DMS53 treated with DMSO at 0.1 percent for 48 hours (cell line): Measurements from ENCODE around the gene TSSK2.
A peak's percentile ranks its signal among the peaks of the same experiment; 100 is the strongest.

Experiments used
- DNase-seq: peaks from one replicate; lab custom pipeline; 2025; ENCODE audit not compliant: unreplicated experiment; lab: John Stamatoyannopoulos, UW

The TSSK2 gene

DNA sequence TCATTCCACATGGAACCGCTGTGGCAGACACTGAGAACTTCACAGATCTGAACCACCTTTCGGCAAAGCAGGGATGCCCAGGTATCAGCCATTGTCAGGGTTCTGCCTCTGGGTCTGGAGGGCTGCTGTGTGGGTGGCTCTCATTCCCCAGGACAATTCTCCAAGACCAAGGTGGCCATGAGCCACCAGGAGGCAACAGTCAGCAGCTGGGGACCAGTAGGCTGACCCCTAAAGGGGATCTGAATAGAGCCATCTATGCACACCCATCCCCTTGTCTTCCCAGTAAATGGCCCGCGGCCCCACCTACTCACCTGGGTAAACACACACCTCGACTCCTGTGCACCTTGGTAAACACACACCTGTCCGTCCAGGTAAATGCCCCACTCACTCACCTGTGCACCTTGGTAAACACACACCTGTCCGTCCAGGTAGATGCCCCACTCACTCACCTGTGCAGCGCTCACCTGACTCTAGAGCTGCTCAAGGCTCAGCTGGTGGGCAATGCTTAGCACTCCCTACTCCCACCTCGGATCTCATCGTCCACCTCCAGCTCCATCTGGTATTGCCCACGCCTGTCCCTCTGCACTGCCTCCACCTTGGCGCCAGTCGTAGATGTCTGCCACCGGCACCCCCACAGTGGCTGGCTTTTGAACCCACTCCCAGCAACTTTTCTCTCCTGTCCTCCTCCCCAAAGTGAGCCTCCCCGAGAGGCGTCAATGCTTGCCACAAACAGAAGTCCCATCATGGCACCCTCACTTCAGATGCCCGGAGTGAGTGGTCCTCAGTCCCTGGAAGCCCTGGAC, 37.2 kb downstream of the TSSK2 start:
- DNase-seq, result no peak

DNA sequence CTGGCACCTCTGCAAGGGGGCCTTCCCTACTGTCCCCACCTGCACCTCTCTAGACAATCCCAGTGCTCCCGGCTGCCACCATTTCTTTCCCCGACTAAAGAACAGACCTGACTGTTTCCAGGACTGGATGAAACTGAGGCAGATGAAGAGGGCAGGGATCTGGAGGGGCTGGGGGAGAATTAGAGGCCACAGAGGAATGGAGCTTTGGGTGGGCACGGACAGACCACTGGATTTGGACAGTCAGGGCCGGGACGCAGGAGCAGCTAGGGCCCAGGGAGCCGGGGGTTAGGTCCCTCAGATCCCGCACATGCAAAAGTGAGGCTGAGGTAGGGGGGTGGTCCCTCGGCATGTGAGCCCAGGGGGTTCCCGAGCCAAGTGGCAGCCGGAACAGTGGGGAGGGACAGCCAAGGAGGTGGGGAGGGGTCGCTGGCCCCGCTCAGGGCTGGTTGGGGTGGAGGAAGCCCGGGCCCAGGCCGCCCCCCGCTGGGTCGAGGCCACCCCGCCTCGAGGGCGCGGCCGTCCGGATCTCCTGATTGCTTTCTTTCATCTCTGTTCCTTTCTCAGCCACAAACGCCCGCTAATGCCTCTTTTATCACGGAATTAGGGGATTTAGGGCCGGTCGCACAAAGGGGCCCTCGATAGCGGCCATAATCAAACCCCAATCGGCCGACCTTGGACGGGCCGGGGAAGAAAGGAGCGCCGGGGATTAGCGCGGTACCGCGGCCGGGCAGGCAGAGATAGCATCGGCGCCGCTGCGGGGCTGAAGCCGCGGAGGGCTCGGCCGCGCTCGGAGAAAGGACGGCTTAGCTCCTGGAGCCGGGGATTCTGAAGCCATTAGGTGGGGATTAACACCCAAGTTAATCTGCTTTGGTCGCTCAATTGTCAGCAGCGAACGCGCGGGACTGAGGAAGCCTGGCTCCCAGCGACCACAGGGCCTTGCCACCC, 38.2 kb downstream of the TSSK2 start:
- DNase-seq, result no peak

DNA sequence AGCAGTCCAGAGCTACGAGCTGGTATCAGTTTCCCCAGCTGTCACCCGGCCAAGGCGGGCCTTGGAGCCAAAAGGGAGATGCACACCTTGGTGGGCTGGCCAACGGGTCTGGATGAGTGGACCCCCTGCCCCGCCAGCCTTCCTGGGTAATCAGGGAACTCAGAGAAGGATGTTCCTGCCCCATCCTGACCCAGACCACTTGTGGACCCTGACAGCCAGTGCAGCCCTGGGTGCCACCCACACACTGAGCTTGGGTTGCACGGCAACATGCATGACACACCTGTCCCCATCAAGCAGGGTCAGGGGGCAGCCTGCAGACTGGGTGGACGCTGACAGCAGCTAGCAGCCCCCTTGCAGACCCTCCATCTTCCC, 38.8 kb downstream of the TSSK2 start:
- DNase-seq, result no peak

DNA sequence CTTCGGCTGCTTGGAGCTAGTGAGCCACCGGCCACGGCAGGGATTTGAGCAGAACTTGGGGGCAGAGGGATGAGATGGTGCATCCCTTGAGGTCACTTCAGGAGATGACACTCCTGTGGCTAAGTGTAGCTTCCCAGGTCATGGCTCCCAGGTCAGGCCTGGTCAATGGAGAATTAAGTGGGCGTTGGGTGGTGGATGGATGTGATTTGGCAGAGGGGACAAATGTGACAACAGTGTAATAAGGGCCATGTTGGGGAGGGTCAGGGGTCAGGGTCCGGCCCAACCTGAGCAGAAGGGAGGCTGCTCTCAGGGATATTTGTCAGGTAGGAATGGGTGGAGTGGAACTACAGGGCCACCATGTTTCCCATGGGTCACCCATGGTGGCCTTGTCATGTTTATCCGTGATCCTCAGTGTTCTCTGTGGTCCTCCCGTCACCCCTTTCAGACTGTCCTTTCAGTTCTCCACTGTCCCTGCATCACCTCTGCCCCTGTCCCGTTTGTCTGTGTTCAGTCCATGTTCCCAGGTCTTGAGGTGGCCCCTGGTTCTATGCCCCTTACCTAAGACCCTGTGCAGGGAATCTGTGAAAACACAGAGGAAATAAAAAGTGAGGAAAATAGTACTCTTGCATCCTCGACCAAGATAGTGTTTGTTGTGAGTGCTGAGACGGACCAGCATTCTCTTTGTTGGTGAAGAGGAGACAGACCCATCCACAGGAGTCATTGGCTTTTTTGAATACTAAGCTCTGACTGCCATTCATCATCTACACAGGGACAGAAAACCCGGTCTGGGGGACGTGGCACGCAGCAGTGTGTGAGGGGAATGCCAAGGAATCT, 41.3 kb downstream of the TSSK2 start:
- DNase-seq, result no peak

DNA sequence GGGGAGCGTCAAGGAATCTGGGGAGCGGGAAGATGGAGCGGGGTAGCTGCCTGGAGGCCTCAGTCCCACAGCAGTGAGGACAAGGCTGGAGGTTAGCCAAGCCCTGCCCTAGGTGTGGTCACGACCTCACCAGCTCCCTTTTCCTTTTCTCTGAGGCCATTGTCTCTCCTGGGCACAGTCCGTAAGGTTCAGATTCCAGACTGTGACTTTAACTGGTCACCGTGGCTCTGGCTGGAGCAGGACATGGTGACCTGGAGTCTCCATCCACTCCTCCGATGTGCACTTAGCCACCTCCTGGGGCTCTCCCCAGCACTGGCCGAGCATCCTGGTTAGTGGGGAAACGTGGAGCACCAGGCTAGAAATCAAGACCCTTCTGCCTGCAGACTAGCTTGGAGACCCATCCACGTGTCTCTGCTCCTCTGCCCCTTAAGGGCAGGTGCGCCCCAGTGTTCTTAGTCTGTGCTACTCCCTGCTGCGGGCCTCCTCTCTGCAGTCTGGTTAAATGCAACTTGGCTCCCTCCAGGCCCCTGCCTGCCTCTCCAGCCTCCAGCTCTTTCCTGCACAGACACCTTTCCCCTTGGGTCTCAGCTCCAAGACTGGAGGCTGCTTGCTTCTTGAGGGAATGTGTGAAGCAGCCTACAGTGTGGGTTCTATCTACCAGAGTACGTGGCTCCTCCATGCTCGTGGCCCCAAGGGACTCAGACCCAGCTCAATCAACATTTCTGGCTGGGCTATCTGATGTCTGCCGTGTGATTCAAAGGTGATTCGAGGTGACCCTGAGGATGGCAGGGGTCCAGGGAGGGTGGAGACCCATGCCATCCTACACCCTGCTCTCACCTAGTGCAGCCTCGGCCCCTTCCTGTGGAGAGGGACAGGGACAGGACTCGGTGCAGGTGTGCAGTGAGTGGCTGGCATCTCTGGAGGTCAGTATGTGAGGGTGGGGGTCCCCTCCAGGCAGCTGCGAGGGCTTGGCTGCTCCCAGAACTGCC, 42.2 kb downstream of the TSSK2 start:
- no peak for DNase-seq

DNA sequence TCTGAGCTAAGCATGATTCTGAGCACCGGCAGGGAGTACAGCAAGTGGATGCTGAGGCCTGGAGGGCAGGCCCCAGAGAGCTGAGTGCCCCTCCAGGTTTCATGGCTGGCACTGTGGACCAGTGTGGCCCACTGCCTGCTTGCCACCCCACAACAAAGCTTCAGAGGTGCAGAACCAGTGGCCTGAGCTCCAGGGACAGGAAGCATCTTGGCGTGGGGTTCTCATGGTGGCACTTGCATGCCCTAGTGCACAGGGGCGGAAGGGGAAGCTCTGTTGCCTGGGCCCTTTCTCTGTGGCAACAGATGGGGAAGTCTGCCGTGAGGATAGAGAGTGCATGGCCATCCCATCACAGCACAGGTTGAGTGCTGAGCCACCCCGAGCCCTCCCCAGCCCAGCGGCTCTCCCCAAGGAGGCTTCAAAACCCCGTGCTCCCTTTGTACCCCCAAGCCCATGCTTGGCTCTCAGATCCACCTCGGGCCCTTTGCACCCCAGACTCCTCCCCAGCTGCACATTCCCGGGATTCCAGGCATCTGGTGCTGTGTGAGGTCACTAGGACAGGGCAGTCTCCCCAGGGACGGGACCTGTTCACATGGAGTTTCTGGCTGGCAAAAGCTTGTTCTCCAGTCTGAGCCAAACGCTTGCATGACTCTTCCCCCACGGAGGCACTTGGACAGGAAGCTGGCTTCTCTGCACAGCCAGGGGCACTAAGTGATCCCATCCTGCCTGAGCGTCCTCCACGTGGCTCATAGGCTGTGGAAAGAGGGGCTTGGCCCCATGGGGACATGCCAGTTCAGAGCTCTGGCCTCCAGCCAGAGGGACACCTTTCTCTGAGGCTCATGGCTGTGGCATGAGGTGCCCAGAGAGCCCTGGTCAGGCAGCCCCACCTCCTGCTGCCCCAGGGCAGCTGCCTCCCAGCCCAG, 43.3 kb downstream of the TSSK2 start:
- no peak for DNase-seq

DNA sequence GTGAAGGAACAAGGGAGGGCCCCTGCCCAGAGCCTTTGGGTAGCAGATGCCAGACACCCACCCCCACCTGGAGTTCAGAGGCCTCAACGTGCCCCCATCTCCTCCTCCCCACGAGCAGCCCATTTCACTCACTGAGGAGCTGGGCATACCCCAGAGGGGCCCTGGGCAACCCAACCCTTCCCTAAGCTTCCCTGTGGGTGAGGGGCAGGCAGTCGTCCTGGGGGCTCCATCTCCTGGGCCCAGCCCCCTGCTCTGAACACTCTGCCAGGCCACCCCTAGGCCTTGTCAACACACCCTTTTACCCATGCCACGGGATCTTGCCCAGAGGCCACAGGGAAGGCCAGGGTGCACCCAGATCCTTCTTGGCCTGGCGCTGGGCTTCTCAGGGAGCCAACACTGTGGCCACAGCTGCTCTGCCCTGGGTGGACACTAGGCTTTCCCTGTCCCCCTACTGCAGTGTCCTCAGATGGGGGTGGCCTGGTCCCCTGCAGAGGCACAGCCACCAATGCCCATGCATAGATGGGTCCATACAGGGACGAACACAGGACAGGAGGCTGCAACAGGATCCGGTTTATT, 44.0 kb downstream of the TSSK2 start:
- no peak for DNase-seq

DNA sequence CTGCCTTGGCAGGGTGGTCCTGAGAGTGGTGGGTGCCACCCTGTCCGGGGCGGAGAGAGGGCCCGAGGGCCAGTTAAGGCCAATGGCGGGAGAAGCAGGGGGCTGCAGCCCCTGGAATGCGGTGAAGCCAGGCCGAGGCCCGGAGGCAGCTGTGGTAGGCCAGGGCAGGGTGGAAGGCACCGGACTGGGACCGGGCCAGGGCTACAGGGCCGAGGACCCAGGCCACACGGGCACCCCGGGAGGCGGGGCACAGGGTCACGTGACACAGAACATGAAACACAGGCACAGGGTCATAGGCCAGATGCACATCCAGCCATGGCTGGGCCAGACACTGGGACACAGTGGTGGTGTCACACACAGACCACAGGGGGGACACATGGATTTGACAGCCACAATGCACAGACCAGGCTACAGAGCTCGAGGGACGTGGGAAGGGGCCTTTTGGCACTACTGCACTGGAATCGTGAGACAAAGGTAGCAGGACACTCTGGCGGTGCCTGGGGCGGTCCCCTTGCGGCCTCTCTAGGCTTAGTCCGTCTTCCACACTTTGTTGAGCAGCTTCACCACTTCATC, 44.6 kb downstream of the TSSK2 start:
- no peak for DNase-seq

DNA sequence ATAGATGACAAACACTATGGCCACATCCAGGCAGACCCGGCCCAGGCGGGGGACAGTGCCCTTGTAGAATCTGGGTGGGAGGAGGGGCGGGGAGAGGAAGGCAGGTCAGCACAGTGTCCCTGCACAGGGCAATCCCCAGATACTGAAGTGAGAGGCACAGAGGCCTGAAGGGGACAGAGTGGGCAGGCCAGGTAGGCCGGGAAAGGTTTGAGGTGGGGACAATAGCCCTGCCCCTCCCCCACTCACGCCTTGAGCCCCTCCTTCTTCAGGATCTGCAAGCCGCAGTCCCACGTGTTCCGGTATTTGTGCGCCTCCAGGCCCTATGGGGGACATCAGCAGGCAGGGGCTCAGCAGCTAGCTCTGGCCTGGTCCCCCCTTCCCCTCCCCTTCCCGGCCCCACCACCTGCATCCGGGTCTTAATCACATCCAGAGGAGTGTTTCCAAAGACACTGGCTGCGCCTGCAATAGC, 45.1 kb downstream of the TSSK2 start:
- no peak for DNase-seq

DNA sequence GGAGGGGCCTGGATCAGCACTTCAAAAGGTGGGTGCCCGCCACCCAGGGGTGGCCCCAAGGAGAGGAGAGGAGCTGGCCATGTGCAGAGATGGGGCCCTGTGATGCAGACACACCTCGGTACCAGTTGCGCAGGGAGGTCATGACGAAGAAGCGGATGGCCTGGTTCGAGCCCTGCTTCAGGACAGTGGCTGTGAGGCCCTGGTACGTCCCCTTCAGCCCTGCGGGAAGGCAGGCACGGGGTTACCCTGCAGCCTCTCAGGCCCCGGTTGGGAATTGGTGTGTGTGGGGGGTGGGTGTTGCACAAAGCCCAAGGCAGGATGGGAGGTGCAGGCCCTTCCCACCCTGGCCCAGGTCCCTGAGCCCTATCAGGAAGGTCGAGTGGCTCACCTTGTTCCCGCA, 45.6 kb downstream of the TSSK2 start:
- DNase-seq, result no peak

DNA sequence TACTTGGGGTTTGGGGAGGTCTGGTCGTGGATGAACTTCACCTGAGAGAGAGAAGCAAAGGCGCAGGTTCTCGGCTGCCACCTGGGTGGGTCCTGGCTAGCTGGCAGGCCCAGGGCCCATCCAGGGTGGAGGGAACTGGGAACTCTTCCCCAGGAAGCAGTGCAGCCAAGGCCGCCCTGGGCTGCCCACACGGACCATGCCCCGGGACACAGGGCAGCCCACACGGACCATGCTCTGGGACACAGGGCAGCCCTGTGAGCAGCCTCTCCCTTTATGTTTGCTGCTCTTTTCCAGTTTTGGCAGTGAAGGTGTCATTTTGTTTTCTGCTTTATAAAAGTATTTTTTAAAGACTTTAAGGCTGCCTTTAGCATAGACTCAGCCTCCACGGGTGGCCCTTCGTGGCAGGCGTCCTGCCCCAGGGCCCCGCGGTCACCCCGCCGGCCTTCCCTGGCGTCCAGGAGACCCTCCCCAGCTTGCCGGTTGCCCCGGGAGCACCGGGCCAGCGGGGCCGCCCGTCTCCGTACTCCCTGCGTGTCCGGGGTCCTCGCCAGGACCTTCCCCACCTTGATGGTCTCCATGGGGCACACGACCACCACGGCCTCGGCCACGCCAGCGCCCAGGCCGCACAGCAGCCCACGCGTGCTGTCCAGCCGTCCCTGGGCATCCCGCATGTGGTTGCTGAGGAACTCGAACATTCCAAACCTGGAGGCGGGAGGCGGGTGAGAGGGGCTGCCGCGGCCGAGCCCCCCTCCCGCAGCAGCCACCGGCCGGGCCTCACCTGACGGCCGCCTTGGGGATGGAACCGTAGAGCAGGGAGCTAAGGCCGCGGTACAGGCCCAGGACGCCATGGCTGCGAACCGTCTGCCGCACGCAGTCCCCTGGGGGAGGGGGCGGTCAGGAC, 46.3 kb downstream of the TSSK2 start:
- no peak for DNase-seq

DNA sequence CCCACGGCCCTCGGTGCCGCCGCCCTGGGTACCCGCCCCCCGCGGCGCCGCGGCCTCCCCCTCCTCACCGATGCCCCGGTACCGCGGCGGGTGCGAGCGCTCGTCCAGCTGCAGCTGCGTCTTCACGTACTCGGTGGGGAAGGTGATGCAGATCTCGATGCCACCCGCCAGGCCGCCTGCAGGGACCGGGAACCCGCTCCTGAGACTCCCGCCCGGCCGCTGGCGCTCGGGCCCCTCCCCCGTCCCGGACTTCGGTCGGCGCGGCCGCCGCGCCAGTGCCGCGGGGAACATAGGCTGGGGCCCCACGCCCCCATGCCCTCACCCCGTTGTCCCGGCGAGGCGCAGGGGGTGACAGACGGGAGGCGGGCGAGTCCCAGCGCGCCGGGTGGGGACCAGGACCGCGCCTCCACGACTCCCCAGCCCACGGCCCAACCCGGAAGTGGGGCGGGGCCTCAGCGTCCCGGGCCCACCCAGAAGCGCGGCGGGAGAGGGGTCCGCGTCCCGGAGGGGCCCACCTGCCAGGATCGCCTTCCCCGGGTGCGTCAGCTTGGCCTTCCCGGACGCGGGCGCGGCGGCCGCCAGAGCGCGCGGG, 47.1 kb downstream of the TSSK2 start:
- DNase-seq, result no peak

DNA sequence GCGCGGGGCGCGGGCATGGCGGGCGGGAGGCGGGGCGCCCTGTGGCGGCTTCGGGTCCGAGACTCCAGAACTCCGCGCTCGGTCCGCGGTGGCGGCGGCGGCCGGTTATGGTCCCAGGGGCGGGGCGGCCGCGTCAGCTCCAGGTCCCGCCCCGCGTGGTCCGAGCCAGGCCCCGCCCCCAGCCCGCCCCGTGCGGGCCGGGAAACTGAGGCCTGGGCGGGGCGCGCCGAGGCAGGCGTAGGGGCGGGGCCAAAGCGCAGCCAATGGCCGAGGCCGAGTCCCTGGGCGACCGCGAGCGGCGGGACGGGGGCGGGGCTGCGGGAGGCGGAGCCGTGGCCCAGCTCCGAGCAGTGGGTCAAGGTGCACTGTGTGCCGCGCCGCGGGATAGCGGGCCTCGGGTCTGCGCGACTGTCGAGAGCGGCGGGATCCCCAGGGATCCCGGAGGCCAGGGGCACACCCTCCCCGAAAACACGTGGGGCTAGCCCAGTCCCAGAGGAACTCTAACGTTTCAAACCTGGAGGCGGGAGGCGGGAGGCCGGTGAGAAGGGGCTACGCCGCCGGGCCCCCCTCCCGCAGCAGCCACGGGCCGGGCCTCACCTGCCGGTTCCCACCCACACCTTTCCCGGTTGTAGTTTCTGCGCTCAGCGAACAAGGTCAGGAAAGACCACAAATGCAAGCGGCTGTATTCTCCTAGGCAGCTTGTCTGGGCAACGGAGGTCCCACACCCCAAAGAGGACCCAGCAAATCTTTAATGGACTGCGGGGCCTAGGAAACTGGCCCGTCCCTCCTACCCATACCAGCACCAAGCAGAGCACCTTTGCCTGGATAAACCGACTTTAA, 47.8 kb downstream of the TSSK2 start, which contains the start of gene SLC25A1:
Gene SLC25A1, minus strand, starts transcription at position 80 of the 840 bp plus-strand sequence. Its CDS starts 63 bp downstream, at position 17.
- DNase-seq, result peak; percentile 20

DNA sequence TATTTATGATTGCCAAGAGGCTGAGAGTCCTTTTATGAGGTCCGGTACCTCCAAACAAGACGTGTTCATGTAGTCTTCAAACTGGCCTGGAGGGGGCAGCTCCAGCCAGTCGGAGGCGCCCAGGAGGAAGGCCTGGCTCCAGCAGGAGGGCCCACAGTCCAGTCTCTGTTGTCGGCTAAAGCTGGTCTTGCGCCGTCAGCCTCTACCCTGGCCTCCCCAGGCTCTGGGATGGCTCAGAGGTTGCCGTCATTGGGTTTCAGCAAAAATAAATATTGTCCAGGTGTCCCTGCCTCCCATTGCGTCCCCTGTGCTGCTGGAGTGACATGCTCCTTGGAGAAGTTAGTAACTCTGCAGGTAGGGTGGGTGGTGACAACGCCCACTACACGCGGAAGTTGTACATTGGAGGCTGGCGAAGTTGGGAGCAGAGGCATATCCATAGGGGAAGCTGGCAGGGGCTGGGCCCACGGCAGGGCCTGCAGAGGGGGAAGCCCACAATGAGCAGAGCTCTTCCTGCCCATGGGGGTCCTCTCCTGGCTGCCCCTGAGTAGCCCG, 48.5 kb downstream of the TSSK2 start:
- peak; percentile 34 for DNase-seq

DNA sequence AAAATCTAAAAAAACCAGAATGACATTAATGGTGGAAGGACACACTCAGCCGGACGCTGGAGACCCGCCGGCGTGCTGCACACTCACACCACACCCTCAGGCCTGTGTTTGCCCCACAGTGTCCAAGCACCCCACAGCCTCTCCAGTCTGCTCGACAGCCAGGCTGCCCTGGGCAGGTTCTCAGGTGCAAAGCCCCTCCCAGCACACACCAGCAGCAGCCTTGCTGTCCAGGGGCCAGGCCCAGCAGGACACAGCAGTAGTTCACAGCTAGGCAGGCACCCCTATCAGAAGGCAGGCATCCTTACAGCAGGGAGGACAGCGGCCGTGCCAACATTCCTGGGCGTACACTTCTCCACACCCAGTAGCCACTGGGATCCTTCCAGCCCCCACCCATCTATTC, 49.1 kb downstream of the TSSK2 start:
- DNase-seq, result no peak
